HL-60 (cell line): ENCODE results near the gene PRKAG2.

Experiments used
- GABPA ChIP-seq: IDR thresholded peaks from 2 replicates; pipeline ENCODE4 v1.6.1; 2012; ENCODE audit warnings: low read depth
- POLR2AphosphoS5 ChIP-seq: IDR thresholded peaks from 2 replicates; pipeline ENCODE4 v1.6.1; 2012; ENCODE audit warnings: low read depth
- SPI1 ChIP-seq: IDR thresholded peaks from 2 replicates; pipeline ENCODE4 v1.6.1; 2012; ENCODE audit warnings: low read depth, mild to moderate bottlenecking, borderline replicate concordance
- TF ChIP-seq, protein P1 (sequence below): IDR thresholded peaks from one replicate; pipeline ENCODE4 v1.5.1; 2011; ENCODE audit warnings: low read length, control low read depth, inconsistent platforms; ENCODE audit not compliant: insufficient read depth
- TF ChIP-seq, protein P2 (sequence below): IDR thresholded peaks from 2 replicates; pipeline ENCODE4 v1.6.1; 2012; ENCODE audit warnings: low read depth; ENCODE audit not compliant: insufficient replicate concordance

DNA sequence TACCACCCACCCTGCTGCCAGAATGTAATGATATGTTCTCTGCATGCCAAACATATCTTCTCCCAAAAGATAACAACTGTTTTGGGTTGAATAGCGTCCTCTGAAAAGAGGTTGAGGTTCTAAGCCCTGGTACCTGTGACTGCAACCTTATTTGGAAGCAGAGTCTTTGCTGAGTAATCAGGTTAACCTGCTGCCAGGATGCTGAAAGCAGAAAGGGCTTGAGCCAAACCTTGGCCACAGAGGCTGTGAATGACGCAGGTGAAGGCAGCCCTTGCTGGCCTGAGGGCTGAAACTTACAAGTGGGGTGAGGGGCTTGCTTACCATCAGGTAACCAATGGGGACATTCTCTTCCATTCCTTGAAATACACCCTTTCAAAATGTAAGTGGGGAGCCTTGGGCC is 205.4 kb downstream of the PRKAG2 start:
- TF ChIP-seq SPI1 (no peak), POLR2AphosphoS5 (no peak), GABPA (no peak)
- TF ChIP-seq, protein P1, sequence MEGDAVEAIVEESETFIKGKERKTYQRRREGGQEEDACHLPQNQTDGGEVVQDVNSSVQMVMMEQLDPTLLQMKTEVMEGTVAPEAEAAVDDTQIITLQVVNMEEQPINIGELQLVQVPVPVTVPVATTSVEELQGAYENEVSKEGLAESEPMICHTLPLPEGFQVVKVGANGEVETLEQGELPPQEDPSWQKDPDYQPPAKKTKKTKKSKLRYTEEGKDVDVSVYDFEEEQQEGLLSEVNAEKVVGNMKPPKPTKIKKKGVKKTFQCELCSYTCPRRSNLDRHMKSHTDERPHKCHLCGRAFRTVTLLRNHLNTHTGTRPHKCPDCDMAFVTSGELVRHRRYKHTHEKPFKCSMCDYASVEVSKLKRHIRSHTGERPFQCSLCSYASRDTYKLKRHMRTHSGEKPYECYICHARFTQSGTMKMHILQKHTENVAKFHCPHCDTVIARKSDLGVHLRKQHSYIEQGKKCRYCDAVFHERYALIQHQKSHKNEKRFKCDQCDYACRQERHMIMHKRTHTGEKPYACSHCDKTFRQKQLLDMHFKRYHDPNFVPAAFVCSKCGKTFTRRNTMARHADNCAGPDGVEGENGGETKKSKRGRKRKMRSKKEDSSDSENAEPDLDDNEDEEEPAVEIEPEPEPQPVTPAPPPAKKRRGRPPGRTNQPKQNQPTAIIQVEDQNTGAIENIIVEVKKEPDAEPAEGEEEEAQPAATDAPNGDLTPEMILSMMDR, result no peak
- TF ChIP-seq, protein P2, sequence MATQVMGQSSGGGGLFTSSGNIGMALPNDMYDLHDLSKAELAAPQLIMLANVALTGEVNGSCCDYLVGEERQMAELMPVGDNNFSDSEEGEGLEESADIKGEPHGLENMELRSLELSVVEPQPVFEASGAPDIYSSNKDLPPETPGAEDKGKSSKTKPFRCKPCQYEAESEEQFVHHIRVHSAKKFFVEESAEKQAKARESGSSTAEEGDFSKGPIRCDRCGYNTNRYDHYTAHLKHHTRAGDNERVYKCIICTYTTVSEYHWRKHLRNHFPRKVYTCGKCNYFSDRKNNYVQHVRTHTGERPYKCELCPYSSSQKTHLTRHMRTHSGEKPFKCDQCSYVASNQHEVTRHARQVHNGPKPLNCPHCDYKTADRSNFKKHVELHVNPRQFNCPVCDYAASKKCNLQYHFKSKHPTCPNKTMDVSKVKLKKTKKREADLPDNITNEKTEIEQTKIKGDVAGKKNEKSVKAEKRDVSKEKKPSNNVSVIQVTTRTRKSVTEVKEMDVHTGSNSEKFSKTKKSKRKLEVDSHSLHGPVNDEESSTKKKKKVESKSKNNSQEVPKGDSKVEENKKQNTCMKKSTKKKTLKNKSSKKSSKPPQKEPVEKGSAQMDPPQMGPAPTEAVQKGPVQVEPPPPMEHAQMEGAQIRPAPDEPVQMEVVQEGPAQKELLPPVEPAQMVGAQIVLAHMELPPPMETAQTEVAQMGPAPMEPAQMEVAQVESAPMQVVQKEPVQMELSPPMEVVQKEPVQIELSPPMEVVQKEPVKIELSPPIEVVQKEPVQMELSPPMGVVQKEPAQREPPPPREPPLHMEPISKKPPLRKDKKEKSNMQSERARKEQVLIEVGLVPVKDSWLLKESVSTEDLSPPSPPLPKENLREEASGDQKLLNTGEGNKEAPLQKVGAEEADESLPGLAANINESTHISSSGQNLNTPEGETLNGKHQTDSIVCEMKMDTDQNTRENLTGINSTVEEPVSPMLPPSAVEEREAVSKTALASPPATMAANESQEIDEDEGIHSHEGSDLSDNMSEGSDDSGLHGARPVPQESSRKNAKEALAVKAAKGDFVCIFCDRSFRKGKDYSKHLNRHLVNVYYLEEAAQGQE, result no peak
